Measurements from ENCODE around the gene CCDC182. TPM values are rescaled to one million over a fixed set of nuclear protein-coding genes. Genes with fewer than 3 reads are reported as not detected.

The CCDC182 gene
- total and polyA plus RNA-seq, 9 of the 15 experiments (the other 6 are each of a cell fraction or from before 2014, with no cell fraction given): not detected

DNA sequence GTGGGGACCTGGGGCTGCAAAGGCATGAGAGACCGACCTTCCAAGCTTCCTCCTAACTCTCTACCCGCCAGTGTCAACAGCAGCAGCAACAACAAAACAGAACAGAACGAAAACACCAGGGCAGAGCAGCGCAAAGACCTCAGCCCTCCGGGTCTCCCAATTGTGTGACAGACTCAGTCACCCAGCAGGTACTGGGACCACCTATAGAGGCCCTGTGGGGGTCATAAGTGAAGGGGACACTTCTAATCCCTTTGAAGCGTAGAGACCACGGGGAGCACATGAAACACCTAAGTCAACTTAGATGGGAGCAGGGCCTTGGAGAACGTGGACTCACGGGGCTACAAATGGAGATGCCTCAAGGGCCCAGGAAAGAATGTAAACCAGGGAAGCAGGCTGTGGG, 12.6 kb upstream of the CCDC182 start:
- POLR2A ChIA-PET: interaction anchor here (0.6 kb wide), 1 partner anchor 15 kb away, joined by 3 read pairs; no protein-coding TSS in a partner anchor
- FAIRE-seq: no peak

DNA sequence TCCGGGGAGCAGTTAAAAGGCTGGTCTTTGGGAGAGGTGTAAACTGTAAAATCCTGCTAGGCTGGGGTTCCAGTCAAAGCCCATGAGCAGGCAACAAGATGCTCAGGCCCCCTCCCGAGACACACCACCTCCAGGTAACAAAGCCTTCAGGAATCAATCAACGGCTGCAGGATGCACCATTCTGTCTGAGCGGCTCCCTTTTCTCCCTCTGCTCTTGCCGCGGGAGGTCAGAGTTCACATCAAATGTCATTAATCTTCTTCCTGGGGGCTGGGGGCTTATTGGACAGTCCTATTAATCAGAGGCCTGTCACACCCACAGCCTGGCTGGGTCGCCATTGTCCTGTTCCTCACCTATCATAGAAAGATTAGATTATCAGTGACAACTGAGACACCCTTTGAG, 11.9 kb upstream of the CCDC182 start:
- no peak overlapping the region for H3K9ac ChIP-seq (ENCODE audit: insufficient read depth in 1 of 2, low read depth in 2 of 2, low read length in 2 of 2)
- 2% methylated on average over 7 of the region's 7 CpGs for WGBS (ENCODE audit: insufficient coverage, low coverage, missing lambda C conversion rate)
- FAIRE-seq (no peak), DNase-seq (ENCODE audit: extremely low read depth in 1 of 4, low spot score in 3 of 4) (peak in 1 of 4 experiments; percentile 15), ATAC-seq (no peak)
- no peaks in the 10 kb centered on the region for H3K36me3 ChIP-seq (ENCODE audit: control insufficient read depth, insufficient read depth, low read length)
- H3K27me3 ChIP-seq (ENCODE audit: control insufficient read depth in 2 of 2, insufficient read depth in 2 of 2, low read length in 2 of 2): peaks cover 19 to 36% of the 10 kb centered on the region in 2 experiments; a peak in 4 of 5 replicates
- BruUV-seq (replicated peaks): no TSS peak
- no peaks in the 10 kb centered on the region for H3K4me1 ChIP-seq (replicated peaks in 1 of 2; ENCODE audit: control insufficient read depth in 2 of 2, insufficient read depth in 2 of 2, low read length in 2 of 2)
- CTCF ChIA-PET (ENCODE audit: low intra/inter-chr PET ratio): no interaction called here
- POLR2A ChIA-PET: no interaction called here
- no peak overlapping the region for H2AFZ ChIP-seq (ENCODE audit: low read depth, low read length)
- H3K4me3 ChIP-seq: no peak overlapping the region
- intact Hi-C loops (cut with micrococcal nuclease) (no loop called here), in situ Hi-C loops (cut with MboI) (no loop called here)
- 0 out of 2 replicates have a peak, but pooled peaks cover 3% of the 10 kb centered on the region for H4K20me1 ChIP-seq (replicated peaks; ENCODE audit: control insufficient read depth, insufficient read depth, low read length)
- no peaks in the 10 kb centered on the region for H3K79me2 ChIP-seq (ENCODE audit: control insufficient read depth, insufficient read depth, low read length)
- H3K27ac ChIP-seq (ENCODE audit: extremely low read depth, low read depth, low read length): no peak overlapping the region
- no peaks in the 10 kb centered on the region for H3K9me1 ChIP-seq (ENCODE audit: control insufficient read depth, insufficient read depth, low read length)
- no peak overlapping the region for H3K4me2 ChIP-seq (ENCODE audit: insufficient read depth, low read length)
- no peaks in the 10 kb centered on the region for H3K9me3 ChIP-seq (replicated peaks; ENCODE audit: control insufficient read depth, insufficient read depth, low read depth, low read length)
- TF ChIP-seq NR2C1 (IDR thresholded peaks at IDR 0.05) (no peak), NR2C1 (tag; IDR thresholded peaks at IDR 0.05) (peak; percentile 44; the same call in 1 of the 2 replicates), MEIS2 (IDR thresholded peaks at IDR 0.05; ENCODE audit: partially characterized antibody) (peak; percentile 82), KAT8 (IDR thresholded peaks at IDR 0.05; ENCODE audit: low read depth) (no peak), ADNP (tag; IDR thresholded peaks at IDR 0.05) (no peak), ZBED1 (IDR thresholded peaks at IDR 0.05) (no peak), RHOXF2B (CRISPR knock-in tag; conservative IDR thresholded peaks at IDR 0.05) (no peak), POLR2G (IDR thresholded peaks at IDR 0.05; ENCODE audit: low read depth, low read length) (no peak), PKNOX1 (IDR thresholded peaks at IDR 0.05) (0 out of 2 replicates have a peak, but pooled peaks have one; percentile 27)
- TF ChIP-seq, protein P1, sequence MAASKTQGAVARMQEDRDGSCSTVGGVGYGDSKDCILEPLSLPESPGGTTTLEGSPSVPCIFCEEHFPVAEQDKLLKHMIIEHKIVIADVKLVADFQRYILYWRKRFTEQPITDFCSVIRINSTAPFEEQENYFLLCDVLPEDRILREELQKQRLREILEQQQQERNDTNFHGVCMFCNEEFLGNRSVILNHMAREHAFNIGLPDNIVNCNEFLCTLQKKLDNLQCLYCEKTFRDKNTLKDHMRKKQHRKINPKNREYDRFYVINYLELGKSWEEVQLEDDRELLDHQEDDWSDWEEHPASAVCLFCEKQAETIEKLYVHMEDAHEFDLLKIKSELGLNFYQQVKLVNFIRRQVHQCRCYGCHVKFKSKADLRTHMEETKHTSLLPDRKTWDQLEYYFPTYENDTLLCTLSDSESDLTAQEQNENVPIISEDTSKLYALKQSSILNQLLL (CRISPR knock-in tag; IDR thresholded peaks at IDR 0.05; ENCODE audit: borderline replicate concordance): no peak
- TF ChIP-seq, protein P2, sequence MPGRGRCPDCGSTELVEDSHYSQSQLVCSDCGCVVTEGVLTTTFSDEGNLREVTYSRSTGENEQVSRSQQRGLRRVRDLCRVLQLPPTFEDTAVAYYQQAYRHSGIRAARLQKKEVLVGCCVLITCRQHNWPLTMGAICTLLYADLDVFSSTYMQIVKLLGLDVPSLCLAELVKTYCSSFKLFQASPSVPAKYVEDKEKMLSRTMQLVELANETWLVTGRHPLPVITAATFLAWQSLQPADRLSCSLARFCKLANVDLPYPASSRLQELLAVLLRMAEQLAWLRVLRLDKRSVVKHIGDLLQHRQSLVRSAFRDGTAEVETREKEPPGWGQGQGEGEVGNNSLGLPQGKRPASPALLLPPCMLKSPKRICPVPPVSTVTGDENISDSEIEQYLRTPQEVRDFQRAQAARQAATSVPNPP (IDR thresholded peaks at IDR 0.05; ENCODE audit: borderline replicate concordance, insufficient read depth, insufficient read length): no peak

More for the DNA sequence above, 12.6 kb upstream of the CCDC182 start:
- Histone ChIP-seq H3K9me3 (replicated peaks; ENCODE audit: control insufficient read depth, insufficient read depth, low read depth, low read length) (no peaks in the 10 kb centered on the region), H3K4me2 (ENCODE audit: insufficient read depth, low read length) (no peak overlapping the region), H3K4me1 (replicated peaks in 1 of 2; ENCODE audit: control insufficient read depth in 2 of 2, insufficient read depth in 2 of 2, low read length in 2 of 2) (no peaks in the 10 kb centered on the region), H3K27ac (ENCODE audit: extremely low read depth, low read depth, low read length) (no peak overlapping the region), H3K79me2 (ENCODE audit: control insufficient read depth, insufficient read depth, low read length) (no peaks in the 10 kb centered on the region), H3K9ac (ENCODE audit: insufficient read depth in 1 of 2, low read depth in 2 of 2, low read length in 2 of 2) (no peak overlapping the region), H3K36me3 (ENCODE audit: control insufficient read depth, insufficient read depth, low read length) (no peaks in the 10 kb centered on the region), H2AFZ (ENCODE audit: low read depth, low read length) (no peak overlapping the region), H3K27me3 (ENCODE audit: control insufficient read depth in 2 of 2, insufficient read depth in 2 of 2, low read length in 2 of 2) (peaks cover 23 to 42% of the 10 kb centered on the region in 2 experiments; a peak in 4 of 5 replicates), H3K9me1 (ENCODE audit: control insufficient read depth, insufficient read depth, low read length) (no peaks in the 10 kb centered on the region), H4K20me1 (replicated peaks; ENCODE audit: control insufficient read depth, insufficient read depth, low read length) (no peaks in the 10 kb centered on the region), H3K4me3 (no peak overlapping the region)
- intact Hi-C loops (cut with micrococcal nuclease): no loop called here
- DNase-seq (ENCODE audit: extremely low read depth in 1 of 4, low spot score in 3 of 4): no peak
- WGBS (ENCODE audit: insufficient coverage, low coverage, missing lambda C conversion rate): 6% methylated on average over 9 of the region's 9 CpGs
- in situ Hi-C loops (cut with MboI): no loop called here
- CTCF ChIA-PET (ENCODE audit: low intra/inter-chr PET ratio): no interaction called here
- TF ChIP-seq SMAD1 (IDR thresholded peaks at IDR 0.05; ENCODE audit: low read depth, low read length, partially characterized antibody) (no peak), ZFP36 (IDR thresholded peaks at IDR 0.05; ENCODE audit: low read depth, low read length, partially characterized antibody) (peak; percentile 46), STAT5B (CRISPR knock-in tag; IDR thresholded peaks at IDR 0.05) (no peak), C11orf30 (IDR thresholded peaks at IDR 0.05; ENCODE audit: low read depth) (no peak), EWSR1 (IDR thresholded peaks at IDR 0.05; ENCODE audit: borderline replicate concordance, low read depth, partially characterized antibody) (no peak), CCAR2 (IDR thresholded peaks at IDR 0.05; ENCODE audit: low read depth, low read length) (no peak), CBX8 (IDR thresholded peaks at IDR 0.05; ENCODE audit: borderline replicate concordance, extremely low read depth, low read depth, low read length, poor library complexity, severe bottlenecking) (peak; percentile 57), CBX1 (IDR thresholded peaks at IDR 0.05; ENCODE audit: low read depth) (no peak)
- no TSS peak for BruUV-seq (replicated peaks)
- no peak for ATAC-seq
